Astrocyte of the cerebellum (primary cell): ENCODE results near the gene ZNF320.
A peak's percentile ranks its signal among the peaks of the same experiment; 100 is the strongest.
"Not testable (repeated sequence)": the region's sequence is repeated elsewhere in the genome, so short reads cannot be mapped to it uniquely, and the experiment has no call there.

Experiments used
- DNase-seq: peaks from one replicate; pipeline ENCODE4 v3.0.0-alpha.2; 2011; ENCODE audit warnings: low read depth
- H3K4me3 ChIP-seq: 2 replicates; pipeline ENCODE4 v1.5.1; 2011; ENCODE audit warnings: mild to moderate bottlenecking, low read depth, low read length, moderate library complexity
- in situ Hi-C: cut with HindIII; loops from 2 replicates; pipeline ENCODE4 v1.10.0; 2017; ENCODE audit warnings: low sequenced_read_pairs
- TF ChIP-seq, protein P1 (sequence below): IDR thresholded peaks from 2 replicates; pipeline ENCODE4 v1.5.1; 2012; ENCODE audit warnings: low read length, low read depth, moderate library complexity, mild to moderate bottlenecking; ENCODE audit errors: missing control alignments

ZNF320 gene

DNA sequence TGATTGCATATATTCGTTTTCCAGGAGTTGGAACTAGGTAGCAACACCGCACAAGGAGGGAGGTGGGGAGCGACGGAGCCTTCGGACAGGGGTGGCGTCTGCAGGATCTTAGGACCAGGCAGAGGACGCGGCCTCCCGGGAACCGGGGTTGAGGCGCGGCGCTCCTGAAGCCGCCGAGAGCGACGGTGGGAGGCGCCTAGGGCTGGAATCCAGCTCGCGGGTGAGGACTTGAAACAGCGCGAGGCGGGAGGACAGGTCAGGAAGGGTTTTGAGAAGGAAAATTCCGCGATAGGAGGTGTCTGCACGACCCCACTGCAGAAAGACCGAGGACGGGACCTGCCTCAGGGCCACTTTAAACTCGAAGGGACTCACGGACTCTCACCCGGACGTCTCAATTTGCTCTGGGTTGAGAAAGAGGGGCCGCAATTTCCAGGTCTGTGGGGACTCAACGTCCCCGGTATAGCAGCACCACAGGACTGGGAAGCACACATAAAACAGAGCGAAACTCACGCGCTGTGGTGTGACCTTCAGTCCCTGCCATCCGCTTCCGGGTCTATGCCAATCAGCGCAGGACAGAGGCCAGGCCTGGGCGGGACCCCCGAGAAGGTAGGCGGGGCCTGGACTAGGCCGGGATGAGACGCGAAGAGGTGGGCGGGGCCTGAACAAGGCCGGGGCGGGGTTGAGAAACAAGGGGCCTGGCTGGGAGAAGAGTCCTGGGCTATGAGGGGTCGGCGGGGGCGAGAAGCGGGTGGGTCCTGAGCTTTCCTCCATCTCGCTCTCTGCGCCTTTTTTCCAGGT, at the start of gene ZNF320:
TSS of gene ZNF320 (minus strand) at position 498 of the 798 bp plus-strand sequence. CDS start 7,380 bp downstream, outside the sequence.
- in situ Hi-C loops: no loop called here
- TF ChIP-seq, protein P1, sequence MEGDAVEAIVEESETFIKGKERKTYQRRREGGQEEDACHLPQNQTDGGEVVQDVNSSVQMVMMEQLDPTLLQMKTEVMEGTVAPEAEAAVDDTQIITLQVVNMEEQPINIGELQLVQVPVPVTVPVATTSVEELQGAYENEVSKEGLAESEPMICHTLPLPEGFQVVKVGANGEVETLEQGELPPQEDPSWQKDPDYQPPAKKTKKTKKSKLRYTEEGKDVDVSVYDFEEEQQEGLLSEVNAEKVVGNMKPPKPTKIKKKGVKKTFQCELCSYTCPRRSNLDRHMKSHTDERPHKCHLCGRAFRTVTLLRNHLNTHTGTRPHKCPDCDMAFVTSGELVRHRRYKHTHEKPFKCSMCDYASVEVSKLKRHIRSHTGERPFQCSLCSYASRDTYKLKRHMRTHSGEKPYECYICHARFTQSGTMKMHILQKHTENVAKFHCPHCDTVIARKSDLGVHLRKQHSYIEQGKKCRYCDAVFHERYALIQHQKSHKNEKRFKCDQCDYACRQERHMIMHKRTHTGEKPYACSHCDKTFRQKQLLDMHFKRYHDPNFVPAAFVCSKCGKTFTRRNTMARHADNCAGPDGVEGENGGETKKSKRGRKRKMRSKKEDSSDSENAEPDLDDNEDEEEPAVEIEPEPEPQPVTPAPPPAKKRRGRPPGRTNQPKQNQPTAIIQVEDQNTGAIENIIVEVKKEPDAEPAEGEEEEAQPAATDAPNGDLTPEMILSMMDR: no peak
- H3K4me3 ChIP-seq: peak within 1 kb of the TSS; percentile 86
- DNase-seq: peak; percentile 63

DNA sequence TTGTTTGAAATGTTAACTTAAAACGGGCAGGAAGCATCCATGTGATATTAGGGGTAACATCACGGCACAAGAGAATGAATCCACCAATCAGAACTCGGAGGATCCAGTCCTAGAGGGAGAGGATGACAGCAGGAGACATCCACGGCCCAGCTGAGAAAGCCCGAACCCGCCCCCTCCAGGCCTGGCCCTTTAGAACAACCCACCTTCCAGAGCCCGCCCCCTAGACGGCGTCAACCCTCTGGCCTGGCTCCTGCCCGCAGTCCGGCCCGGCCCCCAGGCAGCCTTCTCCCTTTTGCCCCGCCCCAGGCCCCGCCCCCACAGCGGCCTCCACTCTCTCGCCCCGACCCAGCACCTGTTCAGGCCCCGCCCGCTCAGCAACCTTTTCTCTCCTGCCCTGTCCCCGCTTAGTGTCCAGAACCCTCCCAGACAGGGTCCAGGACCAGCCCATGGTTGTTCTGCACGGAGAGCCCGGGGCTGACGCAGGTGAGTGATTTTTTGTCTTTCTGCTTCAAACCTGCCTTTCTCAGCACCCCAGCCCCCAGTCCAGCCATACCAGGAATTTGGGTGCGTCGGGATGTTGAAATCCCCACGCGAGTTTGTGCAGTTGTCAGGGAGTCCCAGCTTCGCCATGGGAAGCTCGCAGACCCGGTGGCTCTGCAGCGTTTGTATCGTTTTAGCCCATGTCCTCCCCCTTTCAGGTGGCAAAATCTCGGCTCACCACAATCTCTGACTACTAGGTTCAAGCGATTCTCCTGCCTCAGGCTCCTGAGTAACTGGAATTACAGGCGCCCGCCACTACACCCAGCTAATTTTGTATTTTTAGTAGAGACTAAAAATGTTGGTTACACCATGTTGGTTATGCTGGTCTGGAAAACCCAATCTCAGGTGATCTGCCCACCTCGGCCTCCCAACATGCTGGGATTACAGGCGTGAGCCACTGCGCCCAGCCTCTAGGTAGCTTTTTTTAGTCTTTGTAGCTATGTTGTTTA, 49.2 kb upstream of the ZNF320 start:
- DNase-seq: no peak
- no peak overlapping the region for H3K4me3 ChIP-seq
- in situ Hi-C loops: no loop called here
- TF ChIP-seq, protein P1: no peak

DNA sequence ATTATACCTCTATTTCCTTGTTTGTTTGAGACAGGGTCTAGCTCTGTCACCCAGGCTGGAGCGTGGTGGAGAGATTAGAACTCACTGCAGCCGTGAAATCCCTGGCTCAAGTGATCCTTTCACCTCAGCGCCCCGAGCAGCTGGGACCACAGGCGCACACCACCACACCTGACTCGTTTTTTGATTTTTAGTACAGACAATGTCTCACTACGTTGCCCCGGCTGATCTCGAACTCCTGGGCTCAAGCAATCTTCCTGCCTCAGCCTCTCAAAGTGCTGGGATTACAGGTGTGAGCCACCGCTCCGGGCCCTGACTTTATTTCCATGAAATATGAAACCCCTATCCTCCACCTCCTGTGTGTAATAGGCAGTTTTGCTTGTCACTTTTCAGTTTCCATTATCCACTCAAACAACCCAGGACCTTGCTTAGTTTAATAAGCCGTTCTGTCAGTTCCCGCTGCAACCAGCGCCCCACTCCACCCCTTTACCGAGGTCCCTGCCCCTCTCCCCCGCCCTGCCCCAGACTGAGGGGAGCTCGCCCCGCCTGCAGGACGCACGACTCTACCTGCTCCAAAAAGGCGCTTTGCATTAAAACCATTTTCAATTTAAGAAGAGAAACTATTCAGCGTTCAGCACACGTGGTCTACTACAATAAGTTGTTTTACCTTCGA, 48.4 kb upstream of the ZNF320 start:
- no peak overlapping the region for H3K4me3 ChIP-seq
- TF ChIP-seq, protein P1: no peak
- in situ Hi-C loops: no loop called here
- no peak for DNase-seq

DNA sequence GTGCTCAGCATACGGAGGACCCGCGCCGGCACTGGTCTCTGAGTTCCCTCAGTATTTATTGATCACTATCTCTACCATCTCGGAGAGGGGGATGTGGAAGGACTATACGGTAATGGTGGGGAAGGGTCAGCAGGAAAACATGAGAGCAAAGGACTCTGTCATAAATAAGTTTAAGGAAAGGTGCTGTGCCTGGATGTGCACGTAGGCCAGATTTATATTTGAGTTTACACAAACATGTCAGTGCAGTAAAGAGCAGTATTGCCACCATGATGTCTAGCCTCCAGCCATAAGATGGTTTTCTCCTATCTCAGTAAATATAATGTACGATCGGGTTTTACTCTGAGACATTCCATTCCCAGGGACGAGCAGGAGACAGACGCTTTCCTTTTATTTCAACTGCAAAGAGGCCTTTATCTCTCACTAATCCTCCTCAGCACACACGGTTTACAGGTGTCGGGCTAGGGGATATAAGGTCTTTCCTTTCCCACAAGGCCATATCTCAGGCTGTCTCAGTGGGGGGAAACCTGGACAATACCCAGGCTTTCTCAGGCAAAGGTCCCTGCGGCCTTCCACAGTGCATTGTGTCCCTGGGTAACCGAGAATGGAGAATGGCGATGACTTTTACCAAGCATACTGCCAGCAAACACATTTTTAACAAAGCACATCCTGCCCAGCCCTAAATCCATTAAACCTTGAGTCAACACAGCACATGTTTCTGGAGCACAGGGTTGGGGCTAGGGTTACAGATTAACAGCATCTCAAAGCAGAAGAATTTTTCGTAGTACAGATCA, 47.5 kb upstream of the ZNF320 start:
- DNase-seq, H3K4me3 ChIP-seq, in situ Hi-C loops: not testable (repeated sequence)

DNA sequence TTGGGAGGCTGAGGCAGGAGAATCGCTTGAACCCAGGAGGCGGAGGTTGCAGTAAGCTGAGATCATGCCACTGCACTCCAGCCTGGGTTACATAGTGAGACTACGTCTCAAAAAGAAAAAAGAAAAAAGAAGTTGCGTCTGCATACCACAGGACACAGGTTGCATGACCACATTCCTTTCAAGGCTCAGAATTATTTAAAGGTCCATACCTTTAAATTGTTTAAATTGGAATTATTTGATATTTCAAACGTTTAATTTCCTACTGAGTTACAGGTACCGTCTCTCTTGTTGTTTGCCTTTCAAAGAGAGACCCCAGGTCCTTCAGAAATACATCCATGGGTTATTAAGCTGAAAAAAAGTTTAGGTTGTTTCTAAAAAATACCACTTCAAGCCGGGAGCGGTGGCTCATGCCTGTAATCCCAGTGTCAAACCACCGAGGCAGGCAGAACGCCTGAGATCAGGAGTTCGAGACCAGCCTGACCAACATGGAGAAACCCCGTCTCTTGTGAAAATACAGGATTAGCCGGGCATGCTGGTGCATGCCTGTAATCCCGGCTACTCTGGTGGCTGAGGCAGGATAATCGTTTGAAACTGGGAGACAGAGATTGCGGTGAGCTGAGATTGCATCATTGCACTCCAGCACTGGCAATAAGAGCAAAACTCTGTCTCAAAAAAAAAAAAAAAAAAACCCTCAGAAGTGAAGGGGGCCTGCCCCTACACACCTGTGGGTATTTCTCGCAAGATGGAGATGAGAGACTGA, 46.6 kb upstream of the ZNF320 start:
- no peak overlapping the region for H3K4me3 ChIP-seq
- in situ Hi-C loops: no loop called here

More for the DNA sequence above, 46.6 kb upstream of the ZNF320 start:
- DNase-seq: no peak
- TF ChIP-seq, protein P1: no peak
